ENCODE results near the gene RNF125.
A peak's percentile ranks its signal among the peaks of the same experiment; 100 is the strongest.
"Not testable (repeated sequence)": the region's sequence is repeated elsewhere in the genome, so short reads cannot be mapped to it uniquely, and the experiment has no call there.

Gene RNF125

DNA sequence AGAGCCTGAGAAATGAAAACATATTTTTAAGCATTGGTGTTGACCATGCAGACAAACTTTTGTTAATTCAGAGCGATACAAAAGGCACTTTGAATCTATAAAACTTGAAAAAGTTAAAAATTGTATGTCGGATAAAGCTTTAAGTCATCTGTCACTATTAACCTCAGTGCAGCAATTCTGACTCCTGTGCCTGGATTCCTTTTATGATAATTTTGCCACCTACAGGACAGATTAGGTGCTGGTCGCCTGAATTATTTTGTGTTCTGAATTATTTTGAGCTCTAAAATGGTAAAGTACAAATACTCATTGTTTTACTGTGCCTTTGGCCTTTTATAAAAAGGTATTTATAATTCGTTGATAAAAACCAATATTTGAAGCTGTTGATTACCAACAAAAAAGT, 53.7 kb downstream of the RNF125 start:
- H3K4me3 ChIP-seq (ENCODE audit: low read depth, low read length): no peak overlapping the region
- TF ChIP-seq, protein P1, sequence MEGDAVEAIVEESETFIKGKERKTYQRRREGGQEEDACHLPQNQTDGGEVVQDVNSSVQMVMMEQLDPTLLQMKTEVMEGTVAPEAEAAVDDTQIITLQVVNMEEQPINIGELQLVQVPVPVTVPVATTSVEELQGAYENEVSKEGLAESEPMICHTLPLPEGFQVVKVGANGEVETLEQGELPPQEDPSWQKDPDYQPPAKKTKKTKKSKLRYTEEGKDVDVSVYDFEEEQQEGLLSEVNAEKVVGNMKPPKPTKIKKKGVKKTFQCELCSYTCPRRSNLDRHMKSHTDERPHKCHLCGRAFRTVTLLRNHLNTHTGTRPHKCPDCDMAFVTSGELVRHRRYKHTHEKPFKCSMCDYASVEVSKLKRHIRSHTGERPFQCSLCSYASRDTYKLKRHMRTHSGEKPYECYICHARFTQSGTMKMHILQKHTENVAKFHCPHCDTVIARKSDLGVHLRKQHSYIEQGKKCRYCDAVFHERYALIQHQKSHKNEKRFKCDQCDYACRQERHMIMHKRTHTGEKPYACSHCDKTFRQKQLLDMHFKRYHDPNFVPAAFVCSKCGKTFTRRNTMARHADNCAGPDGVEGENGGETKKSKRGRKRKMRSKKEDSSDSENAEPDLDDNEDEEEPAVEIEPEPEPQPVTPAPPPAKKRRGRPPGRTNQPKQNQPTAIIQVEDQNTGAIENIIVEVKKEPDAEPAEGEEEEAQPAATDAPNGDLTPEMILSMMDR (IDR thresholded peaks at IDR 0.05; ENCODE audit: low read depth, low read length, missing control alignments): peak; percentile 40
- no peak for DNase-seq (ENCODE audit: low read depth)

DNA sequence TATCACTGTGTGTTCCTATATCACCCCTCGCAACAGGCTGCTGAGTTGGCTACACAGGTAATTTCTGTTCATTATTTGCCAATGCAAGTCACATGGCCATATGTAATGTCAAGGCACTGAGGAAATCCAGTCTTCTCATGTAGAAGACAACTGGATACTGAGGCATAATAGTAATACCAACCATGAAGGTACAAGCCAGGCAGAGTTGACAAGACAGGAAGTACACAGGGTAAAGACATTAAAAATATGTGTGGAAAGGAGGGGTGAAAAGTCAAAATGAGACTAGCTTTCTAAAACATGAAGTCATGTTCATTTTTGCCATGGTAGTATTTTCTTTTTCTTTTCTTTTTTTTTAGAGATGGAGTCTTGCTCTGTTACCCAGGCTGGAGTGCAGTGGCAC, 55.6 kb downstream of the RNF125 start:
- TF ChIP-seq, protein P1 (IDR thresholded peaks at IDR 0.05; ENCODE audit: low read depth, low read length, missing control alignments): no peak
- no peak overlapping the region for H3K4me3 ChIP-seq (ENCODE audit: low read depth, low read length)
- DNase-seq (ENCODE audit: low read depth): no peak

DNA sequence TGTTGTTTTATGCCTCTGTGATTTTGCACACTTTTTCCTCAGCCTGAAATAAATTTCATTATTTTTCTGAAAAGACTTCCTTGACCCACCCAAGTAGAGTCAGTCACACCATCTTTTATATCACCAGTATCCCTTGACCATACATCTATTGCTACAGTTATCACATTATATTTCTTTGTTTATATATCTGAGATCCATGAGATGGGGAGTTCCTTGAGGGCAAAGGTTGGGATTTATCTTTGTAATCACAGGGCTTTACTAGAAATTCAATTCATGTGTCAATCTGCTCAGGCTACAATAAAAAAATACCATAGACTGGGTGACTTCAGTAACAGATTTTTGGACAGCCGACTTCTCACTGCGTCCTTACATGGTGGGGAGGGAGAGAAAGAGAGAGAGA, 60.2 kb downstream of the RNF125 start:
- TF ChIP-seq, protein P1 (IDR thresholded peaks at IDR 0.05; ENCODE audit: low read depth, low read length, missing control alignments): no peak
- no peak for DNase-seq (ENCODE audit: low read depth)
- H3K4me3 ChIP-seq (ENCODE audit: low read depth, low read length): no peak overlapping the region

DNA sequence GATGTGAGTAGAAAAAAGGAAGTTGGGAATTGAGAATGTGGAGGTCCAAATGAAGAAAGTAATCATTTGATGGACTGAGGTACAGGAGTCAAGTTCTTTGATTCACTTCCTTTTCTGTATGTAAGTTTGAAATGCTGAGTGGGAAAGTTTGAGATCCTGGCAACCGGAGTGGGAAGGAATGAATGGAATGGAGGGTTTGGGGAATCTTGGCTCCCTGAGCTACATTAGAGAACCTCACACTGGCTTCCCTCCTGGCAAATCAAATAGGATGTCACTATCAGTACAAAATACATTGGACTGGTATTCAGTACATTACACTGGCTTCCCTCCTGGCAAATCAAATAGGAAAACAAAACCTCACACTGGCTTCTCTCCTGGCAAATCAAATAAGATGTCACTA, 63.3 kb downstream of the RNF125 start:
- H3K4me3 ChIP-seq (ENCODE audit: low read depth, low read length): no peak overlapping the region
- TF ChIP-seq, protein P1 (IDR thresholded peaks at IDR 0.05; ENCODE audit: low read depth, low read length, missing control alignments): no peak
- no peak for DNase-seq (ENCODE audit: low read depth)

DNA sequence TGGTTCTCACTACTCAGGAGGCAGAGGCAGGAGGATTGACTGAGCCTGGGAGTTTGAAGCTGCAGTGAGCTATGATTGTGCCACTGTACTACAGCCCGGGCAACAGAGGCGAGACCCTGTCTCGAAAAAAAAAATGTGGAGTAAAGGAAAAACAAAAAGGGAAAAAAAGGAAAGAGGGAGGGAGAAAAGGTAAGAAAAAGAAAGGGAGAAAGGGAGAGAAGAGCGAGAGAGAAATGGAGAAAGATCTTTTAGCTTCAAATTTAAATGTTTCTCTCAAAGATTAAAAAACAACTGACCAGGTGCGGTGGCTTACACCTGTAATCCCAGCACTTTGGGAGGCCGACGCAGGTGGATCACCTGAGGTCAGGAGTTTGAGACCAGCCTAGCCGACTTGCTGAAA, 65.2 kb downstream of the RNF125 start:
- no peak for DNase-seq (ENCODE audit: low read depth)
- TF ChIP-seq, protein P1 (IDR thresholded peaks at IDR 0.05; ENCODE audit: low read depth, low read length, missing control alignments): no peak
- H3K4me3 ChIP-seq (ENCODE audit: low read depth, low read length): no peak overlapping the region

DNA sequence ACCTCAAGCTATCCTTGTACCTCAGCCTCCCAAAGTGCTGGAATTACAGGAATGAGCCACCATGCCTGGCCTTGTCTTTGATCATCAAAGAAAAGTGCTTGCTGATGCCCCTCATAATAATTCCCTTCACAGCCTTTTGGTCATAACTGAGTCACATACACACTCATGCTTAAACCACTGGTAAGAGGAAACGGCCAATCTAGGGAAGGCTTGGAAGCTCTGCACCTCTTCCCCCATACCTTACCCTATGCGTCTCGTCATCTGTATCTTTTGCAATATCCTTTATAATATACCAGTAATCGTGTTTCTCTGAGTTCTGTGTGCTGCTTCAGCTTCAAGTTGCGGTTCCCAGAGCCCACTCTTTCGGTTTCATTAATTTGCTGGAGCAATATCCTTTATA, 68.3 kb downstream of the RNF125 start:
- no peak overlapping the region for H3K4me3 ChIP-seq (ENCODE audit: low read depth, low read length)
- TF ChIP-seq, protein P1 (IDR thresholded peaks at IDR 0.05; ENCODE audit: low read depth, low read length, missing control alignments): no peak
- DNase-seq (ENCODE audit: low read depth): no peak

DNA sequence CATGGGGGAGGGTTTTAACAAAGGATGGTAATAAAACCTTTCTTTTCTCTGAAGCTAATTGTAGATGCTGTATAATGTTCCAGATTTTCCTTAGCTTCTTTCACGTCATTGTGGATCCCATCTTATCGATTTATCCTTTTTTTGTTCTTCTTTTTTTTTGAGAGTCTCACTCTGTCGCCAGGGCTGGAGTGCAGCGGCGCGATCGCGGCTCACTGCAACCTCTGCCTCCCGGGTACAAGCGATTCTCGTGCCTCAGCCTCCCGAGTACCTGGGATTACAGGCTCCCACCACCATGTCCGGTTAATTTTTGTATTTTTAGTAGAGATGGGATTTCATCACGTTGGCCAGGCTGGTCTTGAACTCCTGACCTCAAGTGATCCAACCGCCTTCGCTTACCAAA, 72.2 kb downstream of the RNF125 start:
- H3K4me3 ChIP-seq (ENCODE audit: low read depth, low read length); DNase-seq (ENCODE audit: low read depth): not testable (repeated sequence)

DNA sequence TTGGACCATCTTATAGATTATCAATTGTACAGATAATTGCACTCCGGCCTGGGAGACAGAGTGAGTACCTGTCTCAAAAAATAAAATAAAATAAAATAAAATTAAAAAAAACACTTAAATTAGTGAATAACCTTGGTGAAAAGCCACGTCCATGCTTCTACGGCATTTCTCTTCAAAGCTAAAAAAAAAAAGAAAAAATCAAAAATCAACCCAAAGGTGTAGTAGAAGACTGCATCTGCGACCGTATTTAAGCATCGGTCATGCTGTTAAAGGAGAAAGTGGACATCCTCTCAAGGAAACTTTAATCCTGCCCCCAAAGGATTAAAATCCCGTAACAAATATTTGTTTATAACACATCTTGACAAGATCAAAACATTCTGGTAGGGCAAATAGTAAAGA, 72.7 kb downstream of the RNF125 start:
- H3K4me3 ChIP-seq (ENCODE audit: low read depth, low read length): peak overlapping the region; percentile 57
- no peak for DNase-seq (ENCODE audit: low read depth)
- TF ChIP-seq, protein P1 (IDR thresholded peaks at IDR 0.05; ENCODE audit: low read depth, low read length, missing control alignments): no peak

All from GM12864 (cell line).